PC-3 (cell line): ENCODE measurements around the gene SPRN.

Source experiments
- CTCF ChIP-seq: fragments of 300-600 bp; sonication (generic); conservative IDR thresholded peaks from 2 replicates; pipeline ENCODE4 v1.5.1; 2017; ENCODE audit warnings: antibody characterized with exemption, low read depth, mild to moderate bottlenecking, low read length
- EZH2 ChIP-seq: fragments of 300-600 bp; sonication (generic); IDR thresholded peaks from one replicate; pipeline ENCODE4 v1.6.1; 2017; ENCODE audit warnings: antibody characterized with exemption, mild to moderate bottlenecking, low read length; ENCODE audit not compliant: unreplicated experiment
- EZH2phosphoT487 ChIP-seq: fragments of 300-600 bp; sonication (generic); IDR thresholded peaks from 2 replicates; pipeline ENCODE4 v1.6.1; 2018; ENCODE audit warnings: mild to moderate bottlenecking, antibody characterized with exemption, low read length, borderline replicate concordance

GRCh38 chr10:133465950-133466474, 41.6 kb upstream of the SPRN start:
- TF ChIP-seq CTCF (no peak), EZH2 (no peak), EZH2phosphoT487 (no peak)
